Measurements from ENCODE around the gene ACSM4. TPM values are rescaled to one million over a fixed set of nuclear protein-coding genes. Genes with fewer than 3 reads are reported as not detected.

The ACSM4 gene
- total and polyA plus RNA-seq, 9 of the 15 experiments (the other 6 are each of a cell fraction or from before 2014, with no cell fraction given): not detected

DNA sequence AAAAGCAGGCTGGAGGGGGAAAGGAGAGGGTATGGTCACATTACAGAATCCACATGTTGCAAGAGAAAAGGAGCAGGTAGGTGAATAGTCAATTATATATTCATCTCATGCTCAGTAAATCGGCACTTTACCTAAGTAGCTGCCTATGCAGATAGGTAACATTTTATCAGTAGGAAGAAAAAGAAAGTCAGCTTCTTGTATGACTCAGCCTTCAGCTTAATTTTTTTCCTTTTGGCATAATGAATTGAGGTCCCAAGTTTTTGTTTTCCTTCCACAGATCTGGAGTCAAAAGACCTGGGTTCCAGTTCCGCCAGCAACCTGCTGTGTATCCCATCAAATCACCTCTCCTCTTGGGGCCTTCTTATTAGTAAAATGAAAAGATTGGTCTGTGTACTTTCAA lies 6.0 kb upstream of the ACSM4 start (continued):
- TF ChIP-seq, protein P1, sequence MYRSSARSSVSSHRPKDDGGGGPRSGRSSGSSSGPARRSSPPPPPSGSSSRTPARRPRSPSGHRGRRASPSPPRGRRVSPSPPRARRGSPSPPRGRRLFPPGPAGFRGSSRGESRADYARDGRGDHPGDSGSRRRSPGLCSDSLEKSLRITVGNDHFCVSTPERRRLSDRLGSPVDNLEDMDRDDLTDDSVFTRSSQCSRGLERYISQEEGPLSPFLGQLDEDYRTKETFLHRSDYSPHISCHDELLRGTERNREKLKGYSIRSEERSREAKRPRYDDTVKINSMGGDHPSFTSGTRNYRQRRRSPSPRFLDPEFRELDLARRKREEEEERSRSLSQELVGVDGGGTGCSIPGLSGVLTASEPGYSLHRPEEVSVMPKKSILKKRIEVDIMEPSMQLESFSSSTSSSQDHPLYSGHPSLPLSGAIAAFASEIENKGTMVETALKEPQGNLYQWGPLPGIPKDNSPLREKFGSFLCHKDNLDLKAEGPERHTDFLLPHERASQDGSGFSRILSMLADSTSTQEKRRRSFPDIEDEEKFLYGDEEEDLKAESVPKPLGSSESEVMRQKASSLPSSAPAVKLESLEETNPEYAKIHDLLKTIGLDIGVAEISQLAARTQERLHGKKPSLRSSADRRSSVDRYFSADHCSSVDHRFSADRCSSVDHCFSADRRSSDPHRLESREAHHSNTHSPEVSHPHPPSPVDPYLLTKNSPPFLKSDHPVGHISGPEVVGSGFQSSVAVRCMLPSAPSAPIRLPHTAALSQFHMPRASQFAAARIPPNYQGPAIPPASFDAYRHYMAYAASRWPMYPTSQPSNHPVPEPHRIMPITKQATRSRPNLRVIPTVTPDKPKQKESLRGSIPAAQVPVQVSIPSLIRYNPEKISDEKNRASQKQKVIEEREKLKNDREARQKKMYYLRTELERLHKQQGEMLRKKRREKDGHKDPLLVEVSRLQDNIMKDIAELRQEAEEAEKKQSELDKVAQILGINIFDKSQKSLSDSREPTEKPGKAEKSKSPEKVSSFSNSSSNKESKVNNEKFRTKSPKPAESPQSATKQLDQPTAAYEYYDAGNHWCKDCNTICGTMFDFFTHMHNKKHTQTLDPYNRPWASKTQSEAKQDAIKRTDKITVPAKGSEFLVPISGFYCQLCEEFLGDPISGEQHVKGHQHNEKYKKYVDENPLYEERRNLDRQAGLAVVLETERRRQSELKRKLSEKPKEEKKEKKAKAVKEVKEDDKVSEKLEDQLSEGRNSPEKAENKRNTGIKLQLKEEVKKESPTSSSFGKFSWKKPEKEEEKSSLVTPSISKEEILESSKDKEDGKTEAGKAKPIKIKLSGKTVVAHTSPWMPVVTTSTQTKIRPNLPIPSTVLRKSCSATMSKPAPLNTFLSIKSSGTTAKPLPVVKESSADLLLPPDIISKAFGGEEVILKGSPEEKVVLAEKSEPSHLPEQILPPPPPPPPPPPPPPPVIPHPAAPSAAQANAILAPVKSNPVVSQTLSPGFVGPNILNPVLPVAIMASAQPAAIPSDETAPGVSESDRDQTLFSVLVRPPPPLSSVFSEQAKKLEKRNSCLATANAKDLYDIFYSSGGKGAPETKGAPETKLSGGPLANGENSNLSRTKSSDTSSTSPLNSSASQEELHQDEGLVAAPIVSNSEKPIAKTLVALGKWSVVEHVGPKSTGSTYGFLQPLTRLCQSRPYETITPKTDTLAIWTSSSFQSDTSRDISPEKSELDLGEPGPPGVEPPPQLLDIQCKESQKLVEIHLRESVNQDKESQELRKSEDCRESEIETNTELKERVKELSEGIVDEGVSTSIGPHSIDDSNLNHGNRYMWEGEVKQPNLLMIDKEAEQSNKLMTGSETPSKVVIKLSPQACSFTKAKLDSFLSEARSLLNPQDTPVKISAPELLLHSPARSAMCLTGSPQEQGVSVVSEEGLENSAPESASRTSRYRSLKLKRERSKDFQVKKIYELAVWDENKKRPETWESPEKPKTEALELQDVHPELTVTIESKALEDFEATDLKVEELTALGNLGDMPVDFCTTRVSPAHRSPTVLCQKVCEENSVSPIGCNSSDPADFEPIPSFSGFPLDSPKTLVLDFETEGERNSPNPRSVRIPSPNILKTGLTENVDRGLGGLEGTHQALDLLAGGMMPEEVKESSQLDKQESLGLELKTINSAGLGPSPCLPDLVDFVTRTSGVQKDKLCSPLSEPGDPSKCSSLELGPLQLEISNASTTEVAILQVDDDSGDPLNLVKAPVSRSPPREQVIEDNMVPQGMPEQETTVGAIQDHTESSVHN (IDR thresholded peaks at IDR 0.05; ENCODE audit: borderline replicate concordance in 1 of 2, low read depth in 1 of 2): no peak
- TF ChIP-seq, protein P2, sequence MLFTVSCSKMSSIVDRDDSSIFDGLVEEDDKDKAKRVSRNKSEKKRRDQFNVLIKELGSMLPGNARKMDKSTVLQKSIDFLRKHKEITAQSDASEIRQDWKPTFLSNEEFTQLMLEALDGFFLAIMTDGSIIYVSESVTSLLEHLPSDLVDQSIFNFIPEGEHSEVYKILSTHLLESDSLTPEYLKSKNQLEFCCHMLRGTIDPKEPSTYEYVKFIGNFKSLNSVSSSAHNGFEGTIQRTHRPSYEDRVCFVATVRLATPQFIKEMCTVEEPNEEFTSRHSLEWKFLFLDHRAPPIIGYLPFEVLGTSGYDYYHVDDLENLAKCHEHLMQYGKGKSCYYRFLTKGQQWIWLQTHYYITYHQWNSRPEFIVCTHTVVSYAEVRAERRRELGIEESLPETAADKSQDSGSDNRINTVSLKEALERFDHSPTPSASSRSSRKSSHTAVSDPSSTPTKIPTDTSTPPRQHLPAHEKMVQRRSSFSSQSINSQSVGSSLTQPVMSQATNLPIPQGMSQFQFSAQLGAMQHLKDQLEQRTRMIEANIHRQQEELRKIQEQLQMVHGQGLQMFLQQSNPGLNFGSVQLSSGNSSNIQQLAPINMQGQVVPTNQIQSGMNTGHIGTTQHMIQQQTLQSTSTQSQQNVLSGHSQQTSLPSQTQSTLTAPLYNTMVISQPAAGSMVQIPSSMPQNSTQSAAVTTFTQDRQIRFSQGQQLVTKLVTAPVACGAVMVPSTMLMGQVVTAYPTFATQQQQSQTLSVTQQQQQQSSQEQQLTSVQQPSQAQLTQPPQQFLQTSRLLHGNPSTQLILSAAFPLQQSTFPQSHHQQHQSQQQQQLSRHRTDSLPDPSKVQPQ (CRISPR knock-in tag; IDR thresholded peaks at IDR 0.05; ENCODE audit: borderline replicate concordance): no peak
- no peak for TF ChIP-seq ELF2 (CRISPR knock-in tag; IDR thresholded peaks at IDR 0.05)
- no peak for TF ChIP-seq PML (IDR thresholded peaks at IDR 0.05; ENCODE audit: low read length)
- TF ChIP-seq STAT6 (CRISPR knock-in tag; IDR thresholded peaks at IDR 0.05): no peak
- no peak for TF ChIP-seq CUX1 (CRISPR knock-in tag; IDR thresholded peaks at IDR 0.05)
